Effector CD4-positive, alpha-beta T cell (primary cell): Measurements from ENCODE around the gene TRIM34.
"Not testable (repeated sequence)": the region's sequence is repeated elsewhere in the genome, so short reads cannot be mapped to it uniquely, and the experiment has no call there.

Experiments
- DNase-seq: peaks from one replicate; pipeline ENCODE4 v3.0.0-alpha.2; 2020

TRIM34 gene

GRCh38 chr11:5686426-5686825 is 61.6 kb downstream of the TRIM34 start:
- no peak for DNase-seq

GRCh38 chr11:5688482-5688881 is 63.7 kb downstream of the TRIM34 start:
- no peak for DNase-seq

GRCh38 chr11:5689551-5689983 is 64.8 kb downstream of the TRIM34 start, which contains the start of gene TRIM22:
Gene TRIM22 (plus strand): TSS chr11:5689790. CDS start chr11:5696233, 6,443 bp downstream.
- peak; percentile 16 for DNase-seq

GRCh38 chr11:5690216-5690615 is 65.4 kb downstream of the TRIM34 start:
- no peak for DNase-seq

- DNase-seq, result no peak
These were observed 65.9 kb downstream of the TRIM34 start for GRCh38 chr11:5690736-5691135.

GRCh38 chr11:5691238-5691963 is 66.6 kb downstream of the TRIM34 start:
- not testable (repeated sequence) for DNase-seq

- no peak for DNase-seq
These were observed 67.2 kb downstream of the TRIM34 start for GRCh38 chr11:5691964-5692361.
